Activated naive CD4-positive, alpha-beta T cell treated with anti-CD3 and anti-CD28 coated beads, Interleukin-2, amount 50 U/mL, for 72 hours (primary cell): Measurements from ENCODE around the gene PODN. TPM values are rescaled to one million over a fixed set of nuclear protein-coding genes. Genes with fewer than 3 reads are reported as not detected.

Source experiments
- ATAC-seq, 2 donors: fragments of 150-1000 bp; cut with Tn5 transposase; 2 replicates each; pipeline ENCODE4 v1.10.0; 2021; ENCODE audit warnings: mild to moderate bottlenecking in 2 of 2, moderate library complexity in 2 of 2
- DNase-seq, 2 donors: peaks; one replicate each; pipeline ENCODE4 v3.0.0; 2021 to 2022; ENCODE audit warnings: low spot score in 2 of 2
- H3K27ac Mint-ChIP-seq, 2 donors: one replicate each; pipeline ENCODE4 v1.8.0; 2022; ENCODE audit warnings: mild to moderate bottlenecking in 2 of 2, mixed read lengths in 2 of 2
- H3K36me3 Mint-ChIP-seq, 2 donors: one replicate each; pipeline ENCODE4 v1.8.0; 2022; ENCODE audit warnings: mixed read lengths in 2 of 2
- H3K9me3 Mint-ChIP-seq, 2 donors: one replicate each; pipeline ENCODE4 v1.8.0; 2022; ENCODE audit warnings: mixed read lengths in 2 of 2
- total RNA-seq, 2 donors: library from RNA; stranded (reverse); gene quantifications; one replicate each; pipeline ENCODE4 v1.2.3, GENCODE V29; 2022

PODN gene
- total RNA-seq, 2 donors from 2014 or later = not detected

GRCh38 chr1:53114090-53114489 lies 52.1 kb downstream of the PODN start:
- no peak for DNase-seq
- Mint-ChIP-seq H3K27ac (no peak overlapping the region), H3K36me3 (peaks cover 0 to 9% of the 10 kb centered on the region in 2 donors), H3K9me3 (no peaks in the 10 kb centered on the region)
- no peak for ATAC-seq

GRCh38 chr1:53114581-53115400 lies 52.8 kb downstream of the PODN start:
- Mint-ChIP-seq H3K36me3 (peaks cover 0 to 9% of the 10 kb centered on the region in 2 donors), H3K9me3 (no peaks in the 10 kb centered on the region), H3K27ac (no peak overlapping the region)
- DNase-seq (no peak), ATAC-seq (no peak)

GRCh38 chr1:53115403-53116306 lies 53.6 kb downstream of the PODN start:
- ATAC-seq (no peak), DNase-seq (no peak)
- Mint-ChIP-seq H3K36me3 (peaks cover 0 to 9% of the 10 kb centered on the region in 2 donors), H3K27ac (no peak overlapping the region), H3K9me3 (no peaks in the 10 kb centered on the region)

GRCh38 chr1:53116307-53116810 lies 54.3 kb downstream of the PODN start:
- H3K27ac Mint-ChIP-seq = peak overlapping the region in 1 of 2 donors; percentile 37
- ATAC-seq = no peak
- H3K9me3 Mint-ChIP-seq = no peaks in the 10 kb centered on the region
- H3K36me3 Mint-ChIP-seq = peaks cover 0 to 2% of the 10 kb centered on the region in 2 donors
- no peak for DNase-seq

- Mint-ChIP-seq H3K9me3 (no peaks in the 10 kb centered on the region), H3K27ac (peak overlapping the region in 1 of 2 donors; percentile 37), H3K36me3 (no peaks in the 10 kb centered on the region)
- no peak for DNase-seq
- no peak for ATAC-seq
Observed at GRCh38 chr1:53116933-53117600, 55.1 kb downstream of the PODN start.

- H3K27ac Mint-ChIP-seq = no peak overlapping the region
- ATAC-seq (no peak), DNase-seq (no peak)
- no peaks in the 10 kb centered on the region for H3K9me3 Mint-ChIP-seq
- H3K36me3 Mint-ChIP-seq = no peaks in the 10 kb centered on the region
Observed at GRCh38 chr1:53117836-53118235, 55.8 kb downstream of the PODN start.

GRCh38 chr1:53120659-53121058 lies 58.6 kb downstream of the PODN start:
- no peak overlapping the region for H3K27ac Mint-ChIP-seq
- ATAC-seq (no peak), DNase-seq (no peak)
- no peaks in the 10 kb centered on the region for H3K9me3 Mint-ChIP-seq
- H3K36me3 Mint-ChIP-seq = no peaks in the 10 kb centered on the region

GRCh38 chr1:53121319-53122172 lies 59.5 kb downstream of the PODN start:
- H3K9me3 Mint-ChIP-seq = no peaks in the 10 kb centered on the region
- ATAC-seq (peak in 1 of 2 donors; percentile 35), DNase-seq (no peak)
- H3K36me3 Mint-ChIP-seq = no peaks in the 10 kb centered on the region
- H3K27ac Mint-ChIP-seq = peak overlapping the region in 1 of 2 donors; percentile 12

GRCh38 chr1:53122201-53122885 lies 60.3 kb downstream of the PODN start:
- ATAC-seq (no peak), DNase-seq (no peak)
- Mint-ChIP-seq H3K9me3 (no peaks in the 10 kb centered on the region), H3K27ac (no peak overlapping the region), H3K36me3 (no peaks in the 10 kb centered on the region)

- ATAC-seq = no peak
- DNase-seq = no peak
- no peak overlapping the region for H3K27ac Mint-ChIP-seq
- no peaks in the 10 kb centered on the region for H3K9me3 Mint-ChIP-seq
- H3K36me3 Mint-ChIP-seq = no peaks in the 10 kb centered on the region
Observed at GRCh38 chr1:53122961-53123413, 61.0 kb downstream of the PODN start.

- Mint-ChIP-seq H3K9me3 (no peaks in the 10 kb centered on the region), H3K36me3 (no peaks in the 10 kb centered on the region), H3K27ac (no peak overlapping the region)
- DNase-seq = no peak
- ATAC-seq = no peak
Observed at GRCh38 chr1:53123453-53124140, 61.6 kb downstream of the PODN start.

- no peaks in the 10 kb centered on the region for H3K9me3 Mint-ChIP-seq
- DNase-seq = no peak
- no peak overlapping the region for H3K27ac Mint-ChIP-seq
- H3K36me3 Mint-ChIP-seq = no peaks in the 10 kb centered on the region
- no peak for ATAC-seq
Observed at GRCh38 chr1:53125122-53125521, 63.1 kb downstream of the PODN start.

- peak overlapping the region in 1 of 2 donors; percentile 7 for H3K27ac Mint-ChIP-seq
- no peaks in the 10 kb centered on the region for H3K9me3 Mint-ChIP-seq
- ATAC-seq (no peak), DNase-seq (no peak)
- no peaks in the 10 kb centered on the region for H3K36me3 Mint-ChIP-seq
Observed at GRCh38 chr1:53125623-53126360, 63.8 kb downstream of the PODN start.

GRCh38 chr1:53126495-53126894 lies 64.5 kb downstream of the PODN start:
- Mint-ChIP-seq H3K9me3 (no peaks in the 10 kb centered on the region), H3K27ac (no peak overlapping the region)

More at GRCh38 chr1:53126495-53126894, 64.5 kb downstream of the PODN start:
- no peak for DNase-seq
- no peaks in the 10 kb centered on the region for H3K36me3 Mint-ChIP-seq
- ATAC-seq = no peak
